ENCODE measurements around the gene FUT8. TPM values are rescaled to one million over a fixed set of nuclear protein-coding genes. Genes with fewer than 3 reads are reported as not detected.

The FUT8 gene
- 22.2 and 42.6 TPM in 2 replicates for total RNA-seq
- 9.1 TPM for polyA plus RNA-seq (2012)

DNA sequence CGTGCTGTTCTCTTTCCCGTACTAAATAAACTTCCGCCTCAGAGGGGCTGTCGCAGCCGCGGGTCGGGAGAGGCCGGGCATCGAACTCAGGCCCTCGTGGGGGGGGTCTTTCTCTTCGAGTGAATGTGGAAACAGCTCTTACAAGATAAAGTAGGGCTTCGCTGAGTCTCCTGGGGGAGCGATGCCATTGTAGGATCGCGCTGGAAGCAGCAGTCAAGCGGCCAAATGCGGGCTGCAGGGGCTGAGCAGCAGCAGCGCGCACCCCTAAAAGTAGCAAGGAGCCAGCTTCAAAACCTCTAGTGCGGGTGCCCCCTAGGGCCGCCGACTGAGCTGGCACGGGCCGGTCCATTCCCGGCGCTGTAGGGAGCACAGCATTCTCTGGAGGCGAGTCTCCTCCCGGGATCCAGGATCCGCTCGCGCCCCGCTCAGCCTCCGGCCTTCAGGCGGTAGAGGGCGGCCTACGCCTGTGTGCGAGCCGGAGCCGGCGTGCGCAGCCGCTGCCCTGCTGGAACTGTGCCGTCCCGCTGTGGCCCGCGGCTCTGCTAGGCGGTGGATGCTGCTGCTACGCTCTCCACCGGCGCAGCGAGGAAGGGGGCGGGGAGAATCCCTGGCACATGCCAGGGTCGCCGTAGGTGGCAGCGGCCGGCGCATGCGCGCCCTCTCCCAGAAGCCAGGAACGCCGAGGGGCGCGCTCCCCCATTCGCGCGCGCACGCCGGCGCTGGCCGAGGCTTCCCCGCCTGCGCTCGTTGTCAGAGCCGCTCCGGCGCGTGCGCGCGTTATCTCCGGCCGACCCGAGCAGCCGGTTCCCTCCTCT, at the start of gene FUT8:
Gene FUT8 (plus strand): TSS at position 699 of the 815 bp plus-strand sequence. CDS start 148,834 bp downstream, outside the sequence.
- DNase-seq (ENCODE audit: low read depth) = peak; percentile 97

DNA sequence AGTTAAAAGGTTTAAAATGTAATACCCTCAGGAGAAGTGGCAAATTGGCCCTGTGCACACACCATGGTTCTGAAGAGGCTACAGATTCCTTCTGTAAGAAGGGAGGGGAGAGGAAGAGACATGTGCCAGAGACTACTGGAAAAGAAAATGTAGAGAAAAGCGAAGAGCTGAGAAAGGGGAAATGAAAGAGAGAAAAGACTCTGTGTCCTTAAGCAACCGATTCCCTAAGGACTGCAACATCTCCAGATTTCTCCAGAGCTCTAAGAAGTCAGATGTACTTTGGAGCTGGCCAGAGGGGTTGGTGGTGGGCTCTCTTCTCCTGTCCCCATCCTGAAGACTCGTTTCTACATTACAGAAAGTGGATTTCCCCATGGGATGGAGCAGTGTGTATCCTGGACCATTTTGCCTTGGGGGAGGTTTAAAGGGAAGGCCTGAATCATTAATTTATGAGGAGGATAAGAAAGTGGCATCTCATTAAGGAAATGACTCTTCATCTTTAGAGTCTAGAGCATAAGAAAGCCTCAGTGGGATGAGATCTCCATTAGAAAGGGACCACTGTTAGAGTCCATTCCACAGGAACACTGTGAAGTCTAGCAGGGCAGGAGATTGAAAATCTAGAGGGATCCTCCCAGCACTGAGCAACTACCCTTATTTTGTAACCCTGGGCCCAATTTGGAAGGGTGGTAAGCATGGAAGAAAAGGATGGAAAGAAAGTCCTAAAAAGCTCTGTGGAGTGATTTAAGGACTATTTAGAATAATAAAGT, 45.5 kb upstream of the FUT8 start:
- DNase-seq (ENCODE audit: low read depth) = no peak

- no peak for DNase-seq (ENCODE audit: low read depth)
Measured at GRCh38 chr14:65369560-65369959, 43.0 kb upstream of the FUT8 start.

- no peak for DNase-seq (ENCODE audit: low read depth)
Measured at GRCh38 chr14:65370801-65371248, 41.7 kb upstream of the FUT8 start.

- no peak for DNase-seq (ENCODE audit: low read depth)
Measured at GRCh38 chr14:65371784-65372183, 40.7 kb upstream of the FUT8 start.

- no peak for DNase-seq (ENCODE audit: low read depth)
Measured at GRCh38 chr14:65373016-65373670, 39.4 kb upstream of the FUT8 start.

GRCh38 chr14:65373671-65374039, 38.9 kb upstream of the FUT8 start:
- peak; percentile 64 for DNase-seq (ENCODE audit: low read depth)

- no peak for DNase-seq (ENCODE audit: low read depth)
Measured at GRCh38 chr14:65377576-65377975, 35.0 kb upstream of the FUT8 start.

DNA sequence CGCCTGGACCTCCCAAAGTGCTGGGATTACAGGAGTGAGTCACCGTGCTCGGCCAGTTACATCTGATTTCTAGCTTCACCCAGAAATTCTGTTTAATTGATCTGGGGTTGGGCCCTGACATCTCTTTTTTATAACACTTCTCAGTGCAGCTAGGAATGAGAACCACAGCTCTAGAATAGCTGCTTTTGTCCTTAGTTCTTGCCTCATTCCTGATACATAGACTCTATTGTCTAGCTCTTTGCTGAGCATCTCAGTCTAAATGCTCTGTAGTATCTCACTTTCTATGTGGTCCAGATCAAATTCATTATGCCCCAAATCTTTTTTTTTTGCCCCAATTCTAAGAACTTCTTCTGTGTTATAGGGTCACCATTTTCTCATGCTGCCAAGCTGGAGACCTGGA, 29.9 kb upstream of the FUT8 start:
- no peak for DNase-seq (ENCODE audit: low read depth)

- no peak for DNase-seq (ENCODE audit: low read depth)
Measured at GRCh38 chr14:65387171-65387570, 25.4 kb upstream of the FUT8 start.

DNA sequence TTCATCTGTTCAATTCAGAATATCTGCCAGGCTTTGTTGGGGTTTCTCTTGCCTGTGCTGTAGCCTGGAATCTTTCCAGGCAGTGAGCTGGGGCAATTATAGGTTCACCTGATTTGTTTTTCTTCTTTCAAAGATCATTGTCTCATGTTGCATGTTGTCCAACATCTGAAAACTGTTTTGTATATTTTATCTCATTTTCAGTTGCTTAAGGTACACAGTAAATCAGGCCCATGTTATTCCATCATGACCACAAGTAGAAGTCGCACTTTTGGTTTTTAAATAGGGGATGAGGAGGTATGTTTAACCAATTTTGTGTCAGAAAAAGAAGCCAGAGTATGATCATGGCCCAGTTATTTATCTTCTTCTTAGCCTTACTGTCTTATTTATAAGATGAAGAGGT, 24.9 kb upstream of the FUT8 start:
- DNase-seq (ENCODE audit: low read depth) = no peak

DNA sequence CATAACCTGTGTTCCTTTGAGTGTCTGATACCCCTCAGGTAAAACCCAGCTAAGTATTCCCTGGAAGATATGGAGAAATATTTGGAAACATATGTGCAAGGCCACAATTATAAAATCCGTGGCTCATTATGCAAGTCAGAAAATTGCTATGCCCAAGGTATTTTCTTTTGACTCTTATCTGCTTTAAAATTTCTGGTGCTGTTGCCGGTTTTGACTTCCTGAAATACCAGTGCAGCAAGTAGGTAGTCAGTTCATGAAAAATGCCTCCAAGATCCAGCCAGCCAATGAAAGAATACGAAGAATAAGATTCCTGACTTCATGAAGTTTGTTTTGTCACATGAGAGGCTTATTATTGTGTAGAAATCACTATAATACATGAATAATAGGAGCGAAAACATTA, 20.2 kb upstream of the FUT8 start:
- DNase-seq (ENCODE audit: low read depth) = no peak

GRCh38 chr14:65396082-65396910, 16.2 kb upstream of the FUT8 start:
- no peak for DNase-seq (ENCODE audit: low read depth)

DNA sequence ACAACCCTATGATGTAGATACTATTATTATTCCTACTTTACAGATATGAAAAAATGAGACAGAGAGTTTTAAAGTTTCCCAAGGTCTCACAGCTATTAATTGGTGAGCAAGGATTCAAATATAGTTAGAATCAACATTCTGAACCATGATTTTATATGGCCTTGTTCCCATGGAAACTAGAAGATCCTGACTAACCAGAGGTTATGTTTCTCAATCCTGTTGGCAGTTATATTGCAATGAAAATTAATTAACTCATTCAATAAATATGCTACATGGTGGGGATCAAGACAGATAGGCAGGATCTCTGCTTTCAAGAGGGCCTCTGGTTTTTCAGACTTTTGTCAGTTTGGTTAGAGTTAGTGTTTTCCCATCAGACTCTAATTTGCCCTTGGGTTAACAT, 9.3 kb upstream of the FUT8 start:
- DNase-seq (ENCODE audit: low read depth) = no peak

- DNase-seq (ENCODE audit: low read depth) = no peak
Measured at GRCh38 chr14:65408113-65408512, 4.4 kb upstream of the FUT8 start.

DNA sequence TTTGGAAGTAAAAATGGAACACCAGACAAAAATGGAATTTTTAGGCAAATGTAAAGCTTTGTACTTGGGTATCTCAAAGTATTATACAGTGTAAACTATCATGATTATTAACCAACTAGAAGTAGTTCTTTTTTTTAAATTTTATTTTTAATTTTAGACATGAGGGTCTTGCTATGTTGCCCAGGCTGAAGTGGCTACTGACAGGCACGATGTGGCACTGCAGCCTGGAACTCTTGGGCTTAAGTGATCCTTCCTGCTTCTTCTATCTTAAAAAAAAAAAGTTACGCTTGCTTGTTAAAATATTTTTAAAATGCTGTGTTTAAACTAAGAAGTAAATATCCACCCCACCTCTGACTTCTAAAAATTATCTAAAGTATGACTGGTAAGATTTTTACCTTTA, 1.9 kb upstream of the FUT8 start:
- no peak for DNase-seq (ENCODE audit: low read depth)

- peak; percentile 97 for DNase-seq (ENCODE audit: low read depth)
Measured at GRCh38 chr14:65411656-65412031, 886 bp upstream of the FUT8 start.

GRCh38 chr14:65412856-65413738, 567 bp downstream of the FUT8 start:
- DNase-seq (ENCODE audit: low read depth) = peak; percentile 73

DNA sequence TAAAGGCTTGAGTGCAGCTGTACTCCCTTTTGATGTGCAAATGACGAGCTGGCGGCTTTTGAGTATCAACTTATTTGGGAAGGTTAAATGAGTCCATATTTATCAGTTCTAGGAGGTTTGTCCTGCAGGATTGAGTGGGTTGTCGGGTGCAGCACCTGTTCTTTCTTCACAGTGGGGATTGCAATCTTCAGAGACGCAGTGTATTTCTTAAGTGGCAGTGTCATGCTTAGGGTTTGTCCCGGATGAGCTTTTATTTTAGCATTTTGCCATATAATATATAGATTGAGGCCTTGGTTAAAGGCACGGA, 1.2 kb downstream of the FUT8 start:
- no peak for DNase-seq (ENCODE audit: low read depth)

DNA sequence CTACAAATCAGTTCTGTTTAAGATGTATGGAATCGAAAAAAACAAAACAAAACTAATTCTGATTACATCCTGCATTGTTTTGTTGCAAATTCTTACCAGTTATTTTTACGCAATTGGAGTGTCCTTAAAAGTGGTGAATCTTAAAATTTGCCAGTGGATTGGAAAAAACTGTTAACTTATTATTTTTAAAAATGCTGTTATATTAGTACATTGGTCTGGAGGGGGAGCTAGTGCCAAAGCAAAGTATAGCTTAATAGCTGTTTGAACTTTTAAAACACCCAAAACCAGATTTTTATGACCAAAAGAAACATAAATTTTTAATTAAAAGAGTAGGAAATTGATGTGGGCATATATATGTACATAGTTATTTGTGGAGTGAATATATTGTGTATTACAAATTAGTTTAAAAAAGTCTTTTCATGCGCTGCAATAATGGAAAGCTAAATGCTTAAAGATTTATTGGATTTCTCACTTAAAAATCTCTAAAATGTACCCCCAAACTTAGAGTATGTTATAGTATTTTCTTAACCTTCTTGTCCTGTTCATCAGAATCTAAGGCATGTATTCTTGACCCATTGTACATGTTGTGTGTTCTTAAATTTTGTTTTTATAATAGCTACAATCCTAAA, 2.5 kb downstream of the FUT8 start:
- peak; percentile 59 for DNase-seq (ENCODE audit: low read depth)

Data from myocyte (in vitro differentiated cells).